Measurements from ENCODE around the gene HNRNPLL.

The HNRNPLL gene

GRCh38 chr2:38631976-38632375, 29.2 kb upstream of the HNRNPLL start:
- ATAC-seq: no peak
- TF ChIP-seq ZFP30 (CRISPR knock-in tag; IDR thresholded peaks at IDR 0.05) (no peak), ZFP3 (CRISPR knock-in tag; IDR thresholded peaks at IDR 0.05) (no peak), CREB5 (CRISPR knock-in tag; IDR thresholded peaks at IDR 0.05; ENCODE audit: low read depth) (no peak), RARB (CRISPR knock-in tag; IDR thresholded peaks at IDR 0.05) (no peak)

- no peak for TF ChIP-seq PATZ1 (CRISPR knock-in tag; IDR thresholded peaks at IDR 0.05; ENCODE audit: borderline replicate concordance)
- TF ChIP-seq TCF4 (CRISPR knock-in tag; IDR thresholded peaks at IDR 0.05; ENCODE audit: borderline replicate concordance): no peak
- TF ChIP-seq TSHZ2 (CRISPR knock-in tag; IDR thresholded peaks at IDR 0.05): no peak
- TF ChIP-seq BACH2 (CRISPR knock-in tag; IDR thresholded peaks at IDR 0.05; ENCODE audit: borderline replicate concordance): no peak
- ATAC-seq: no peak
Observed at GRCh38 chr2:38629684-38630083, 27.0 kb upstream of the HNRNPLL start.

GRCh38 chr2:38627391-38627790, 24.7 kb upstream of the HNRNPLL start:
- no peak for TF ChIP-seq ZFP30 (CRISPR knock-in tag; IDR thresholded peaks at IDR 0.05)
- TF ChIP-seq BACH2 (CRISPR knock-in tag; IDR thresholded peaks at IDR 0.05; ENCODE audit: borderline replicate concordance): no peak
- ATAC-seq: no peak

- ATAC-seq: no peak
- TF ChIP-seq CSDC2 (CRISPR knock-in tag; IDR thresholded peaks at IDR 0.05): no peak
- TF ChIP-seq POU6F1 (CRISPR knock-in tag; IDR thresholded peaks at IDR 0.05; ENCODE audit: borderline replicate concordance, low read depth): no peak
- no peak for TF ChIP-seq ZC3H10 (CRISPR knock-in tag; IDR thresholded peaks at IDR 0.05)
- no peak for TF ChIP-seq CREB5 (CRISPR knock-in tag; IDR thresholded peaks at IDR 0.05; ENCODE audit: low read depth)
- no peak for TF ChIP-seq ZNF8 (CRISPR knock-in tag; IDR thresholded peaks at IDR 0.05)
- no peak for TF ChIP-seq GLIS3 (CRISPR knock-in tag; IDR thresholded peaks at IDR 0.05)
- TF ChIP-seq PPARA (CRISPR knock-in tag; IDR thresholded peaks at IDR 0.05; ENCODE audit: borderline replicate concordance): no peak
- TF ChIP-seq ZNF70 (CRISPR knock-in tag; IDR thresholded peaks at IDR 0.05): no peak
- TF ChIP-seq ZFP3 (CRISPR knock-in tag; IDR thresholded peaks at IDR 0.05): no peak
- no peak for TF ChIP-seq CSRNP3 (CRISPR knock-in tag; IDR thresholded peaks at IDR 0.05)
- TF ChIP-seq ESRRG (CRISPR knock-in tag; IDR thresholded peaks at IDR 0.05): no peak
Observed at GRCh38 chr2:38626326-38627035, 23.8 kb upstream of the HNRNPLL start.
